ENCODE data around the gene COA5.

DNA sequence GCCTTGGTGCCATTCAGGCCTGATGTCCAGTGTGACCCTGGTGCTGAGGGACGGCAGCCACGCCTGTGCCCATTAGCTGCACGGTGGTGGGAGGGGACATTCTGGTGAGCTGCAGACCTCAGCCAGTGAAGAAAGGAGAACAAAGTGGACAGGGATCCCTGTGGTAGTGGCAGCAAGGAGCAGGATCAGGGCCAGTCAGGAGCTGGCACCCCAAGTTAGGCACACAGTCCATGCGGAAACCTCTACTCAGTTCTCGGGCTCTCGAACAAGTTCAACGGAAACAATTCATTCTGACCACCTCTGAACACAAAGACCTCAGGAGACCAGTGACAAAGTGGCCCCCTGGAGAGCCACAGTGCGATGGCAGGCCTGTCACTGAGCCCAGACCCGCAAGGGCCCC is 30.1 kb downstream of the COA5 start:
- TF ChIP-seq JUNB (IDR thresholded peaks at IDR 0.05) (no peak), POLR2A (IDR thresholded peaks at IDR 0.05; ENCODE audit: low read length) (no peak), MYC (IDR thresholded peaks at IDR 0.05; ENCODE audit: borderline replicate concordance, low read length) (no peak), CTCF (IDR thresholded peaks at IDR 0.05) (no peak), RAD21 (conservative IDR thresholded peaks at IDR 0.05 in 1 of 2, IDR thresholded peaks at IDR 0.05 in 1 of 2) (no peak), HDAC2 (IDR thresholded peaks at IDR 0.05) (no peak), CEBPB (IDR thresholded peaks at IDR 0.05) (no peak)
